Measurements from ENCODE around the gene PLXNA4. TPM values are rescaled to one million over a fixed set of nuclear protein-coding genes. Genes with fewer than 3 reads are reported as not detected.

Gene PLXNA4
- total RNA-seq, 1 donor from 2014 or later, result 16.2 TPM

DNA sequence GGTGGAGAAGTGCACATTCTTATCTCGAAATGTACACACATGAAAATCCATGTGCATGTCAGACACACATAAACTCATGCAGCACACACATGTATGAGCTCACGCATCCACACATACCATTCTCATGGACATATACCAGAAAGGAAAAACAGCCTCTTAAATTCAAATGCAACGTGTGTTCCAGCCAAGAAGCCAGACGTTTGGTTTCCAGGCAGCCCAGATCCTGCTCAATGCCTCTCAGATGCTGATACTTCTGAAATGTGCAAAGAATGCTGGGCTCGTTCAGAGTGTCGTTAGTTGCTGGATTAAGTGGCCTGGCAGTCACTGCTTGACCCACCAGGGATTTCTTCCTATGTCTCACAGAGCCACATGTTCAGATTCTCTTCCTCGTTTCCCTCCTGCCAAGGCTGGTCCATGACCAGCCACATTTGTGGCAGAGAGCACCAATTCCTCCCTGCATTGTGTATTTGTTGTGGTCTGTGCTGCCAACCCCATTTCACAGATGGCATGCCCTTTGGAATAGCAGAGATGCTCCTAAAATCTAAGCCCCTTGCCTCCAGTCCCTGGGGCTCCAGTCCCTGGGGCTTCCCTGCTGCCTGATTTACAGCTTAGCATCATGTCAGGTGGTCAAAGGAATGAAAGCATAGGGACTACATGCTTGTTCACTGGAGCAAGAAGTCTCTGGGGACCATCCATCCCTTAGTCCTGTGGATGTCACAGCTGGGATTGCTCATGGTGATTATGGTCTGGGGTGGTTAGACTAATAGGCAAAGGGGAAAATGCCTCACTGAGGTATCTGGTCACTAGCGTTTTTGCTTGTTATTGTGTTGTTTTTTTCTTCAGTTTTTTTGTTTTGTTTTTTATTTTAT lies 426.6 kb downstream of the PLXNA4 start:
- TF ChIP-seq, protein P1, sequence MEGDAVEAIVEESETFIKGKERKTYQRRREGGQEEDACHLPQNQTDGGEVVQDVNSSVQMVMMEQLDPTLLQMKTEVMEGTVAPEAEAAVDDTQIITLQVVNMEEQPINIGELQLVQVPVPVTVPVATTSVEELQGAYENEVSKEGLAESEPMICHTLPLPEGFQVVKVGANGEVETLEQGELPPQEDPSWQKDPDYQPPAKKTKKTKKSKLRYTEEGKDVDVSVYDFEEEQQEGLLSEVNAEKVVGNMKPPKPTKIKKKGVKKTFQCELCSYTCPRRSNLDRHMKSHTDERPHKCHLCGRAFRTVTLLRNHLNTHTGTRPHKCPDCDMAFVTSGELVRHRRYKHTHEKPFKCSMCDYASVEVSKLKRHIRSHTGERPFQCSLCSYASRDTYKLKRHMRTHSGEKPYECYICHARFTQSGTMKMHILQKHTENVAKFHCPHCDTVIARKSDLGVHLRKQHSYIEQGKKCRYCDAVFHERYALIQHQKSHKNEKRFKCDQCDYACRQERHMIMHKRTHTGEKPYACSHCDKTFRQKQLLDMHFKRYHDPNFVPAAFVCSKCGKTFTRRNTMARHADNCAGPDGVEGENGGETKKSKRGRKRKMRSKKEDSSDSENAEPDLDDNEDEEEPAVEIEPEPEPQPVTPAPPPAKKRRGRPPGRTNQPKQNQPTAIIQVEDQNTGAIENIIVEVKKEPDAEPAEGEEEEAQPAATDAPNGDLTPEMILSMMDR (IDR thresholded peaks at IDR 0.05; ENCODE audit: partially characterized antibody, unreplicated experiment), result no peak
- peak overlapping the region; percentile 48 for H3K4me3 Mint-ChIP-seq (ENCODE audit: unreplicated experiment)
- peak; percentile 66 for DNase-seq
- H3K27me3 Mint-ChIP-seq (ENCODE audit: unreplicated experiment), result peaks cover 11% of the 10 kb centered on the region
- peak overlapping the region; percentile 30 for H3K27ac Mint-ChIP-seq (ENCODE audit: unreplicated experiment)
- peaks cover 15% of the 10 kb centered on the region for H3K36me3 Mint-ChIP-seq (ENCODE audit: unreplicated experiment)
- peaks cover 27% of the 10 kb centered on the region for H3K4me1 Mint-ChIP-seq (ENCODE audit: low read depth, unreplicated experiment)
- peaks cover 10% of the 10 kb centered on the region for H3K9me3 Mint-ChIP-seq (ENCODE audit: unreplicated experiment)

DNA sequence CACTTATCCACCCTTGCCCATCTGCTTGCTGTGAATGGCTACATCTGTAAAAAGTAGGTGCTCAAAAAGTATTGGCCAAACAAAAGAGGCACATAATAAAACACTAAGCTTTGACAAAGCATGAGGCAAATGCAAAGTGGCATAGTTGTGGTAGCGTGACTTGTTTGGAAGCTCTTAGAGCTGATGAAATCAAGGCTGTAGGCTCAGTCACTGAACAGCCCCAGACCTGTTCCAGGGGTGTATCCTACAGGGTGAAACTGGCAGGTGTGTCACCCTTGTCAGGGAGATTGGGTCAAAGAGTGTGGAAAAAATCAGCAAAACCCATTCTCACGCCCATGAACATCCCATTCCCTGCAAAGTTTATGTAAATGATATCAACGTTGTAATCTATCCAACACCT lies 427.4 kb downstream of the PLXNA4 start:
- TF ChIP-seq, protein P1 (IDR thresholded peaks at IDR 0.05; ENCODE audit: partially characterized antibody, unreplicated experiment), result no peak
- DNase-seq, result no peak
- Mint-ChIP-seq H3K27me3 (ENCODE audit: unreplicated experiment) (peaks cover 11% of the 10 kb centered on the region), H3K4me3 (ENCODE audit: unreplicated experiment) (no peak overlapping the region), H3K27ac (ENCODE audit: unreplicated experiment) (no peak overlapping the region), H3K4me1 (ENCODE audit: low read depth, unreplicated experiment) (peaks cover 20% of the 10 kb centered on the region), H3K36me3 (ENCODE audit: unreplicated experiment) (peaks cover 15% of the 10 kb centered on the region), H3K9me3 (ENCODE audit: unreplicated experiment) (peaks cover 10% of the 10 kb centered on the region)

DNA sequence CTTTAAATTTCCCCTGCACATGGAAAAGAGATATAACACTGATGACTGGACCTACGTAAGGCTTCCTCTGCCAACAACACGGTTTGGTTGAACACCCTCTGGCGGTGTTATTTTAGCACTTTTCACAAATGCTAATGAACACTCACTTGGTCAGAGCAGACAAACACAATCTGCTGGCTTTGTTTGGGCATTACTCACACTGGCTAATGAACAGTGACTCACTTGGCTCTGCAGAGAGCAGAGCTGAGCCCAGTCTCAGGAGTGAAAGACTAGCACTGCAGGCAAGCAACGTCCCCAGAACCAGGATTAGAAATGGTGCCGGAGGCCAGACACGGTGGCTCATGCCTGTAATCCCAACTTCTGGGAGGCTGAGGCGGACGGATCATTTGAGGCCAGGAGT lies 430.8 kb downstream of the PLXNA4 start:
- Mint-ChIP-seq H3K27ac (ENCODE audit: unreplicated experiment) (peak overlapping the region; percentile 49), H3K36me3 (ENCODE audit: unreplicated experiment) (peaks cover 5% of the 10 kb centered on the region), H3K27me3 (ENCODE audit: unreplicated experiment) (peaks cover 4% of the 10 kb centered on the region), H3K4me3 (ENCODE audit: unreplicated experiment) (no peak overlapping the region), H3K4me1 (ENCODE audit: low read depth, unreplicated experiment) (peaks cover 17% of the 10 kb centered on the region), H3K9me3 (ENCODE audit: unreplicated experiment) (peaks cover 9% of the 10 kb centered on the region)
- DNase-seq, result no peak
- TF ChIP-seq, protein P1 (IDR thresholded peaks at IDR 0.05; ENCODE audit: partially characterized antibody, unreplicated experiment), result no peak

DNA sequence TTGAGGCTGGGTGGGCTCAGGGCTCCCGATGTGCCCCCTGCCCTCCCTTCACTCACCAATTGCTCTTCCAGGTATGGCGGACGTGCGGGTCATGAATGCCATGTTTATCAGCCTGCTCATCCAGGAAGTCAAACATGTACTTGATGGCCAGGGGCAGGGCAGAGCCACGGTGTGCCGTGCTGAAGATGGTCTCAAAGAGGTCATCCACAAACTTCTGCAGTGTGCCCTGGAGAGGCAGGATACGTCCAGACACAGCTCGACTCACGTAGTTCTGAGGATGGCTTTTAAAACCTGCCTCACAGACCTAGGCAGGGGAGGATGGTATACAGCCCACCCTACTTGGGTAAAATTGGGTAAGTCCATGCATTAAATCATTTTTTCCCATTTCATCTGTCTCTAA lies 431.2 kb downstream of the PLXNA4 start:
- DNase-seq, result no peak
- Mint-ChIP-seq H3K4me1 (ENCODE audit: low read depth, unreplicated experiment) (peaks cover 13% of the 10 kb centered on the region), H3K9me3 (ENCODE audit: unreplicated experiment) (peaks cover 7% of the 10 kb centered on the region), H3K36me3 (ENCODE audit: unreplicated experiment) (peaks cover 5% of the 10 kb centered on the region), H3K27me3 (ENCODE audit: unreplicated experiment) (peaks cover 4% of the 10 kb centered on the region), H3K4me3 (ENCODE audit: unreplicated experiment) (no peak overlapping the region), H3K27ac (ENCODE audit: unreplicated experiment) (no peak overlapping the region)
- TF ChIP-seq, protein P1 (IDR thresholded peaks at IDR 0.05; ENCODE audit: partially characterized antibody, unreplicated experiment), result no peak

DNA sequence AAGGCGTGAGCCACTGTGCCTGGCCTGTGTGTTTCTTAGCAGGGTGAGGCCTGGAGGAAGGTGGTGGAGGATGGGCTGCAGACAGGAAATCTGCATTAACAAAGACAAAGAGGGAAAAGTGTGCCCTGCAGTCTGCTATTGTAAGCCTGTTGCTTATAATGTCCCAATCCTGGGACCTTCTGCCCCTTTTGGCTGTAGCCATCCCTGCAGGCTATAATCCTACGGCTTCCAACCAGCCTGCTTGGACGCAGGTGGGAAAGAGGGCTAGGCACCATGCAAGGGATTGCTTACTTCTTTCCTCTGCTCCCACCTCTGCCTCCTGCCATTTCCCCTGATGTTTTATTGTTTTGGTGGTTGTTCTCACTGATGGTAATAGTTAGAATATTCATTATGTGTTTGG lies 434.3 kb downstream of the PLXNA4 start:
- Mint-ChIP-seq H3K4me1 (ENCODE audit: low read depth, unreplicated experiment) (peaks cover 1% of the 10 kb centered on the region), H3K9me3 (ENCODE audit: unreplicated experiment) (peaks cover 4% of the 10 kb centered on the region), H3K27ac (ENCODE audit: unreplicated experiment) (no peak overlapping the region), H3K27me3 (ENCODE audit: unreplicated experiment) (peaks cover 5% of the 10 kb centered on the region), H3K36me3 (ENCODE audit: unreplicated experiment) (peaks cover 4% of the 10 kb centered on the region), H3K4me3 (ENCODE audit: unreplicated experiment) (no peak overlapping the region)
- TF ChIP-seq, protein P1 (IDR thresholded peaks at IDR 0.05; ENCODE audit: partially characterized antibody, unreplicated experiment), result no peak
- no peak for DNase-seq
